GM12878 (cell line): ENCODE results near the gene PRKCD. TPM values are rescaled to one million over a fixed set of nuclear protein-coding genes. Genes with fewer than 3 reads are reported as not detected.

Experiments used
- ATAC-seq: fragments of 200-7000 bp; cut with Tn5 transposase; 3 replicates; pipeline ENCODE4 v1.9.1; 2020; ENCODE audit warnings: mild to moderate bottlenecking, moderate library complexity
- BruUV-seq: library from RNA; stranded (reverse); fragments of 400-500 nt; replicated peaks from 2 replicates; lab custom pipeline; 2021; lab: Mats Ljungman, UMichigan
- CTCF ChIA-PET: fragments of 300-600 bp; sonication (Branson Sonifier 250); formaldehyde crosslinking; extraction: SDS; loops from one replicate; lab custom pipeline; 2021; ENCODE audit warnings: inconsistent platforms; lab: Yijun Ruan, JAX
- POLR2A ChIA-PET: fragments of 350-600 bp; formaldehyde crosslinking; extraction: SDS; loops from one replicate; lab custom pipeline; 2021; ENCODE audit warnings: inconsistent platforms; lab: Charles Lee
- RAD21 ChIA-PET: fragments of 300-600 bp; sonication (Branson Sonifier 250); formaldehyde crosslinking; loops from one replicate; lab custom pipeline; 2023; ENCODE audit warnings: antibody characterized with exemption; ENCODE audit not compliant: unreplicated experiment; lab: Charles Lee
- SMC1A ChIA-PET: fragments of 300-600 bp; sonication (Branson Sonifier 250); formaldehyde crosslinking; loops from one replicate; lab custom pipeline; 2023; ENCODE audit not compliant: unreplicated experiment, uncharacterized antibody; lab: Charles Lee
- DNase-seq: peaks from one replicate; pipeline ENCODE4 v3.0.0-alpha.2; 2011; ENCODE audit warnings: low read depth, low spot score
- FAIRE-seq: peaks from 3 replicates; lab custom pipeline; 2011; peaks lifted over from hg19 to GRCh38; lab: Jason Lieb, UNC
- H2AFZ ChIP-seq: 2 replicates; pipeline ENCODE4 v1.6.0; 2011; ENCODE audit warnings: low read depth, low read length, control low read depth; ENCODE audit not compliant: control insufficient read depth
- H3K27ac ChIP-seq: 2 replicates; pipeline ENCODE4 v1.5.1; 2011; ENCODE audit warnings: control low read depth; ENCODE audit not compliant: control insufficient read depth, insufficient read depth
- H3K27me3 ChIP-seq, 2 experiments: replicated peaks in 1 of 2; 2 replicates each; pipeline versions ENCODE4 v1.6.0 to v1.6.1; 2011; ENCODE audit warnings: low read length in 1 of 2; ENCODE audit not compliant: control insufficient read depth in 2 of 2, insufficient read depth in 2 of 2
- H3K36me3 ChIP-seq, 2 experiments: 2 replicates each; pipeline ENCODE4 v1.5.1; 2011; ENCODE audit warnings: low read length in 1 of 2; ENCODE audit not compliant: control insufficient read depth in 2 of 2, insufficient read depth in 2 of 2
- H3K4me1 ChIP-seq: 2 replicates; pipeline ENCODE4 v1.6.1; 2011; ENCODE audit warnings: mild to moderate bottlenecking, low read length, moderate library complexity, mixed read lengths; ENCODE audit not compliant: control insufficient read depth, insufficient read depth
- H3K4me2 ChIP-seq: 2 replicates; pipeline ENCODE4 v1.6.0; 2011; ENCODE audit warnings: control low read depth; ENCODE audit not compliant: control insufficient read depth, insufficient read depth
- H3K4me3 ChIP-seq: fragments of 200-600 bp; sonication (generic); 2 replicates; pipeline ENCODE4 v1.5.1; 2016
- H3K79me2 ChIP-seq: 2 replicates; pipeline ENCODE4 v1.6.0; 2011; ENCODE audit warnings: low read length; ENCODE audit not compliant: control insufficient read depth, insufficient read depth
- H3K9ac ChIP-seq: 2 replicates; pipeline ENCODE4 v1.8.0; 2011; ENCODE audit warnings: low read length, control low read depth, mixed read lengths; ENCODE audit not compliant: control insufficient read depth, insufficient read depth
- H3K9me3 ChIP-seq: replicated peaks from 3 replicates; pipeline ENCODE4 v1.5.1; 2011; ENCODE audit warnings: mild to moderate bottlenecking, low read length; ENCODE audit not compliant: control insufficient read depth, insufficient read depth
- H4K20me1 ChIP-seq: 2 replicates; pipeline ENCODE4 v1.6.0; 2011; ENCODE audit not compliant: control insufficient read depth, insufficient read depth
- CREB1 ChIP-seq: IDR thresholded peaks from 2 replicates; pipeline ENCODE4 v1.6.1; 2012; ENCODE audit warnings: low read depth, mild to moderate bottlenecking, inconsistent platforms
- FOS ChIP-seq: IDR thresholded peaks from 3 replicates; pipeline ENCODE4 v1.6.1; 2011; ENCODE audit warnings: borderline replicate concordance; ENCODE audit not compliant: insufficient read length; ENCODE audit errors: extremely low read depth
- JUNB ChIP-seq: IDR thresholded peaks from 2 replicates; pipeline ENCODE4 v1.6.1; 2016; ENCODE audit warnings: antibody characterized with exemption, mild to moderate bottlenecking
- PML ChIP-seq: IDR thresholded peaks from 2 replicates; pipeline ENCODE4 v1.6.1; 2012; ENCODE audit warnings: low read length, inconsistent platforms
- STAT1 ChIP-seq: fragments of 450-650 bp; conservative IDR thresholded peaks from 2 replicates; pipeline ENCODE4 v1.6.1; 2014; ENCODE audit warnings: antibody characterized with exemption, mild to moderate bottlenecking
- TARDBP ChIP-seq: IDR thresholded peaks from 2 replicates; pipeline ENCODE4 v1.6.1; 2016; ENCODE audit warnings: borderline replicate concordance
- WGBS: methylation state at CpG from one replicate; pipeline ENCODE4 v1.1.6; 2016; ENCODE audit warnings: low lambda C conversion rate; ENCODE audit not compliant: insufficient replicate concordance, insufficient coverage; ENCODE audit errors: missing lambda C conversion rate; 5-methylcytosine and 5-hydroxymethylcytosine counted together
- in situ Hi-C: fragments of 300-500 bp; cut with MboI; formaldehyde crosslinking; loops from 9 replicates; pipeline ENCODE4 v1.14.3; 2018; ENCODE audit warnings: mixed read lengths
- intact Hi-C: fragments of 100-400 bp; cut with micrococcal nuclease; formaldehyde crosslinking; loops from one replicate; pipeline ENCODE4 v1.14.2; 2022; ENCODE audit not compliant: unreplicated experiment
- polyA plus RNA-seq, 11 experiments: library from polyadenylated mRNA; depleted of rRNA in 4 of 11; unstranded in 6 of 11; stranded (reverse) in 5 of 11; fragments of >200 nt; fragmentation: Nextera tagmentation in 4 of 11; fragmentation: Illumina TruSeq in 1 of 11; extraction: Ambion mirVana in 4 of 11; extraction: Trizol in 1 of 11; gene quantifications; 1 replicate in 1 of 11; 2 replicates in 10 of 11; pipeline versions ENCODE4 v1.2.1 to v1.2.3, GENCODE V29; 2011 to 2016; ENCODE audit warnings: inconsistent platforms in 2 of 11, missing spikeins in 2 of 11, low read depth in 1 of 11
- total RNA-seq, 4 experiments: library from RNA; depleted of rRNA in 3 of 4; stranded (reverse); fragments of >200 nt in 3 of 4; fragmentation: Illumina TruSeq in 1 of 4; extraction: Trizol in 1 of 4; gene quantifications; 2 replicates each; pipeline versions ENCODE4 v1.2.1 to v1.2.3, GENCODE V29; 2013 to 2021
- TF ChIP-seq, protein P1 (sequence below): IDR thresholded peaks from 2 replicates; pipeline ENCODE4 v1.6.1; 2011; ENCODE audit warnings: low read depth, low read length, improper control_type of control experiment, borderline replicate concordance
- TF ChIP-seq, protein P2 (sequence below): fragments of 150-350 bp; IDR thresholded peaks from 2 replicates; pipeline ENCODE4 v1.6.1; 2014; ENCODE audit warnings: mild to moderate bottlenecking, low read depth, low read length
- TF ChIP-seq, protein P3 (sequence below): fragments of 450-650 bp; IDR thresholded peaks from 2 replicates; pipeline ENCODE4 v1.6.1; 2017; ENCODE audit warnings: mild to moderate bottlenecking, moderate library complexity
- TF ChIP-seq, protein P4 (sequence below): fragments of 450-650 bp; formaldehyde crosslinking; IDR thresholded peaks from 2 replicates; pipeline ENCODE4 v1.5.0; 2022; ENCODE audit warnings: mild to moderate bottlenecking, missing genetic modification characterization

Gene PRKCD
- total and polyA plus RNA-seq, 10 of the 15 experiments (the other 5 are each of a cell fraction or from before 2014, with no cell fraction given) = 10.0 to 114 (median 42.4) TPM

DNA sequence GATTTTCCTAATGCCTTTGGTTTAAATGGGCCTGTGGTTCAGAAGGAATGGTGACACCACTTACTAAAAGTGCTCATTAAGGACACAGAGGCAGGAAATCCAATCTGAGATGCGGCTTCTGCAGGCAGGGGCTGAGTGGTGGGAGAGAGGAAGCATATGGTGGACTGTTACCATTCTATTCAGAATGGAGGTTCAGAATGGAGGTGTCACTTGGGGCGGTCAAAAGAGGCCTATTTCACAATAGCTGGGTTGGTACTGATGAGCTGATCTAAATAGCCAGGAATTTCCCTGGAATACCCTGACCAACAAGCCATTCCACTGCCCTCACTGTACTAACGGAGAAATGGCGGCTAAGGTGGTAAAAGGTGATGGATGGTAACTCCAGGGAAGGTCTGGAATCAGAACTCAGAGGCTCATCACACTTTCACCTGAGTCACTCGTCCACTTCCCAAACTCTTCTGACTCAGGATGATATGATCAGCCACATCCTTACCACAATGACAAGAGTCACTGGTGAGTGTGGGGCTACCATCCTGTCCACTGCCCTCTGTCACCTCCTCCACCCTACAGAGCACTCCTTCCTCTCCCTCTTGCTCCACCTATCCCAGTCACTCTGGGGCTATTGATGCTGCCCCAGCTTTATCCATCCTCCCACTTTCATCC is 46.5 kb upstream of the PRKCD start:
- DNase-seq = no peak
- CTCF ChIA-PET = interaction anchor here (0.6 to 16.5 kb wide), 37 partner anchors 8 to 597 kb away, joined by 3 to 303 read pairs (median 4); partner anchors contain the start of gene RFT1
- WGBS = 68% methylated on average over 5 of the region's 5 CpGs
- in situ Hi-C loops (no loop called here), intact Hi-C loops (loop anchor here (1.0 to 5.0 kb wide), 2 partner anchors 82 to 183 kb away; no protein-coding TSS in a partner anchor)
- Histone ChIP-seq H2AFZ (no peak overlapping the region), H3K36me3 (peaks cover 10 to 26% of the 10 kb centered on the region in 2 experiments), H3K79me2 (peaks cover 2% of the 10 kb centered on the region; the same call in 1 of the 2 replicates), H3K4me2 (no peak overlapping the region), H3K4me3 (no peak overlapping the region), H3K9me3 (no peaks in the 10 kb centered on the region), H3K4me1 (no peaks in the 10 kb centered on the region), H3K9ac (no peak overlapping the region), H3K27me3 (no peaks in the 10 kb centered on the region), H4K20me1 (no peaks in the 10 kb centered on the region), H3K27ac (no peak overlapping the region)
- no peak for FAIRE-seq
- POLR2A ChIA-PET = interaction anchor here (0.7 to 2.2 kb wide), 6 partner anchors 12 to 86 kb away, joined by 3 to 7 read pairs (median 4); no protein-coding TSS in a partner anchor
- SMC1A ChIA-PET = interaction anchor here (0.7 to 5.8 kb wide), 22 partner anchors 10 to 263 kb away, joined by 3 to 67 read pairs (median 5); partner anchors contain the start of gene RFT1
- no TSS peak for BruUV-seq
- ATAC-seq = peak; percentile 11; the same call in 2 of the 3 replicates
- RAD21 ChIA-PET = interaction anchor here (0.7 to 5.3 kb wide), 20 partner anchors 8 to 257 kb away, joined by 3 to 89 read pairs (median 4); partner anchors contain the start of gene PRKCD
- no peak for TF ChIP-seq TARDBP
- no peak for TF ChIP-seq FOS
- no peak for TF ChIP-seq JUNB
- TF ChIP-seq, protein P1, sequence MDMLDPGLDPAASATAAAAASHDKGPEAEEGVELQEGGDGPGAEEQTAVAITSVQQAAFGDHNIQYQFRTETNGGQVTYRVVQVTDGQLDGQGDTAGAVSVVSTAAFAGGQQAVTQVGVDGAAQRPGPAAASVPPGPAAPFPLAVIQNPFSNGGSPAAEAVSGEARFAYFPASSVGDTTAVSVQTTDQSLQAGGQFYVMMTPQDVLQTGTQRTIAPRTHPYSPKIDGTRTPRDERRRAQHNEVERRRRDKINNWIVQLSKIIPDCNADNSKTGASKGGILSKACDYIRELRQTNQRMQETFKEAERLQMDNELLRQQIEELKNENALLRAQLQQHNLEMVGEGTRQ = no peak
- TF ChIP-seq PML = no peak
- TF ChIP-seq CREB1 = no peak
- no peak for TF ChIP-seq STAT1
- TF ChIP-seq, protein P2, sequence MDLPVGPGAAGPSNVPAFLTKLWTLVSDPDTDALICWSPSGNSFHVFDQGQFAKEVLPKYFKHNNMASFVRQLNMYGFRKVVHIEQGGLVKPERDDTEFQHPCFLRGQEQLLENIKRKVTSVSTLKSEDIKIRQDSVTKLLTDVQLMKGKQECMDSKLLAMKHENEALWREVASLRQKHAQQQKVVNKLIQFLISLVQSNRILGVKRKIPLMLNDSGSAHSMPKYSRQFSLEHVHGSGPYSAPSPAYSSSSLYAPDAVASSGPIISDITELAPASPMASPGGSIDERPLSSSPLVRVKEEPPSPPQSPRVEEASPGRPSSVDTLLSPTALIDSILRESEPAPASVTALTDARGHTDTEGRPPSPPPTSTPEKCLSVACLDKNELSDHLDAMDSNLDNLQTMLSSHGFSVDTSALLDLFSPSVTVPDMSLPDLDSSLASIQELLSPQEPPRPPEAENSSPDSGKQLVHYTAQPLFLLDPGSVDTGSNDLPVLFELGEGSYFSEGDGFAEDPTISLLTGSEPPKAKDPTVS = no peak
- TF ChIP-seq, protein P3, sequence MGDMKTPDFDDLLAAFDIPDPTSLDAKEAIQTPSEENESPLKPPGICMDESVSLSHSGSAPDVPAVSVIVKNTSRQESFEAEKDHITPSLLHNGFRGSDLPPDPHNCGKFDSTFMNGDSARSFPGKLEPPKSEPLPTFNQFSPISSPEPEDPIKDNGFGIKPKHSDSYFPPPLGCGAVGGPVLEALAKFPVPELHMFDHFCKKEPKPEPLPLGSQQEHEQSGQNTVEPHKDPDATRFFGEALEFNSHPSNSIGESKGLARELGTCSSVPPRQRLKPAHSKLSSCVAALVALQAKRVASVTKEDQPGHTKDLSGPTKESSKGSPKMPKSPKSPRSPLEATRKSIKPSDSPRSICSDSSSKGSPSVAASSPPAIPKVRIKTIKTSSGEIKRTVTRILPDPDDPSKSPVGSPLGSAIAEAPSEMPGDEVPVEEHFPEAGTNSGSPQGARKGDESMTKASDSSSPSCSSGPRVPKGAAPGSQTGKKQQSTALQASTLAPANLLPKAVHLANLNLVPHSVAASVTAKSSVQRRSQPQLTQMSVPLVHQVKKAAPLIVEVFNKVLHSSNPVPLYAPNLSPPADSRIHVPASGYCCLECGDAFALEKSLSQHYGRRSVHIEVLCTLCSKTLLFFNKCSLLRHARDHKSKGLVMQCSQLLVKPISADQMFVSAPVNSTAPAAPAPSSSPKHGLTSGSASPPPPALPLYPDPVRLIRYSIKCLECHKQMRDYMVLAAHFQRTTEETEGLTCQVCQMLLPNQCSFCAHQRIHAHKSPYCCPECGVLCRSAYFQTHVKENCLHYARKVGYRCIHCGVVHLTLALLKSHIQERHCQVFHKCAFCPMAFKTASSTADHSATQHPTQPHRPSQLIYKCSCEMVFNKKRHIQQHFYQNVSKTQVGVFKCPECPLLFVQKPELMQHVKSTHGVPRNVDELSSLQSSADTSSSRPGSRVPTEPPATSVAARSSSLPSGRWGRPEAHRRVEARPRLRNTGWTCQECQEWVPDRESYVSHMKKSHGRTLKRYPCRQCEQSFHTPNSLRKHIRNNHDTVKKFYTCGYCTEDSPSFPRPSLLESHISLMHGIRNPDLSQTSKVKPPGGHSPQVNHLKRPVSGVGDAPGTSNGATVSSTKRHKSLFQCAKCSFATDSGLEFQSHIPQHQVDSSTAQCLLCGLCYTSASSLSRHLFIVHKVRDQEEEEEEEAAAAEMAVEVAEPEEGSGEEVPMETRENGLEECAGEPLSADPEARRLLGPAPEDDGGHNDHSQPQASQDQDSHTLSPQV = no peak
- TF ChIP-seq, protein P4, sequence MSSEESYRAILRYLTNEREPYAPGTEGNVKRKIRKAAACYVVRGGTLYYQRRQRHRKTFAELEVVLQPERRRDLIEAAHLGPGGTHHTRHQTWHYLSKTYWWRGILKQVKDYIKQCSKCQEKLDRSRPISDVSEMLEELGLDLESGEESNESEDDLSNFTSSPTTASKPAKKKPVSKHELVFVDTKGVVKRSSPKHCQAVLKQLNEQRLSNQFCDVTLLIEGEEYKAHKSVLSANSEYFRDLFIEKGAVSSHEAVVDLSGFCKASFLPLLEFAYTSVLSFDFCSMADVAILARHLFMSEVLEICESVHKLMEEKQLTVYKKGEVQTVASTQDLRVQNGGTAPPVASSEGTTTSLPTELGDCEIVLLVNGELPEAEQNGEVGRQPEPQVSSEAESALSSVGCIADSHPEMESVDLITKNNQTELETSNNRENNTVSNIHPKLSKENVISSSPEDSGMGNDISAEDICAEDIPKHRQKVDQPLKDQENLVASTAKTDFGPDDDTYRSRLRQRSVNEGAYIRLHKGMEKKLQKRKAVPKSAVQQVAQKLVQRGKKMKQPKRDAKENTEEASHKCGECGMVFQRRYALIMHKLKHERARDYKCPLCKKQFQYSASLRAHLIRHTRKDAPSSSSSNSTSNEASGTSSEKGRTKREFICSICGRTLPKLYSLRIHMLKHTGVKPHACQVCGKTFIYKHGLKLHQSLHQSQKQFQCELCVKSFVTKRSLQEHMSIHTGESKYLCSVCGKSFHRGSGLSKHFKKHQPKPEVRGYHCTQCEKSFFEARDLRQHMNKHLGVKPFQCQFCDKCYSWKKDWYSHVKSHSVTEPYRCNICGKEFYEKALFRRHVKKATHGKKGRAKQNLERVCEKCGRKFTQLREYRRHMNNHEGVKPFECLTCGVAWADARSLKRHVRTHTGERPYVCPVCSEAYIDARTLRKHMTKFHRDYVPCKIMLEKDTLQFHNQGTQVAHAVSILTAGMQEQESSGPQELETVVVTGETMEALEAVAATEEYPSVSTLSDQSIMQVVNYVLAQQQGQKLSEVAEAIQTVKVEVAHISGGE (CRISPR knock-in tag) = no peak
